GM12864 (cell line): ENCODE data around the gene PPFIA1.

Source experiments
- DNase-seq: peaks from one replicate; pipeline ENCODE4 v3.0.0-alpha.2; 2011; ENCODE audit warnings: low read depth
- H3K4me3 ChIP-seq: 2 replicates; pipeline ENCODE4 v1.5.1; 2011; ENCODE audit warnings: mild to moderate bottlenecking, low read depth, low read length, control low read depth
- CTCF ChIP-seq: IDR thresholded peaks from 2 replicates; pipeline ENCODE4 v1.5.1; 2011; ENCODE audit warnings: low read depth, mild to moderate bottlenecking, moderate library complexity, low read length, control low read depth, inconsistent platforms; ENCODE audit errors: missing control alignments

Gene PPFIA1

GRCh38 chr11:70230151-70230839 lies 40.2 kb upstream of the PPFIA1 start:
- no peak overlapping the region for H3K4me3 ChIP-seq
- no peak for DNase-seq
- TF ChIP-seq CTCF, result no peak

GRCh38 chr11:70230840-70231710 lies 39.4 kb upstream of the PPFIA1 start:
- TF ChIP-seq CTCF, result no peak
- H3K4me3 ChIP-seq, result no peak overlapping the region
- no peak for DNase-seq

GRCh38 chr11:70233034-70233433 lies 37.5 kb upstream of the PPFIA1 start:
- no peak for DNase-seq
- no peak for TF ChIP-seq CTCF
- no peak overlapping the region for H3K4me3 ChIP-seq

- DNase-seq, result no peak
- no peak overlapping the region for H3K4me3 ChIP-seq
- TF ChIP-seq CTCF, result no peak
Observed at GRCh38 chr11:70233511-70233934, 37.0 kb upstream of the PPFIA1 start.

- H3K4me3 ChIP-seq, result no peak overlapping the region
- no peak for TF ChIP-seq CTCF
- DNase-seq, result no peak
Observed at GRCh38 chr11:70233962-70234361, 36.5 kb upstream of the PPFIA1 start.

GRCh38 chr11:70240337-70240736 lies 30.2 kb upstream of the PPFIA1 start:
- H3K4me3 ChIP-seq, result no peak overlapping the region
- TF ChIP-seq CTCF, result no peak
- DNase-seq, result no peak
